Raji (cell line): ENCODE data around the gene EMP1.

Source experiments
- POLR2A ChIP-seq: IDR thresholded peaks from 2 replicates; pipeline ENCODE4 v1.6.1; 2011; ENCODE audit warnings: low read depth, low read length, control low read depth; ENCODE audit not compliant: insufficient read depth

Gene EMP1

GRCh38 chr12:13165617-13166041 is 30.9 kb upstream of the EMP1 start:
- no peak for TF ChIP-seq POLR2A

GRCh38 chr12:13167226-13167625 is 29.3 kb upstream of the EMP1 start:
- TF ChIP-seq POLR2A: no peak

- no peak for TF ChIP-seq POLR2A
These were observed 28.6 kb upstream of the EMP1 start for GRCh38 chr12:13167906-13168305.

GRCh38 chr12:13169272-13169671 is 27.3 kb upstream of the EMP1 start:
- TF ChIP-seq POLR2A: no peak

GRCh38 chr12:13170892-13171490 is 25.5 kb upstream of the EMP1 start:
- no peak for TF ChIP-seq POLR2A

- TF ChIP-seq POLR2A: no peak
These were observed 24.3 kb upstream of the EMP1 start for GRCh38 chr12:13171921-13172859.

- TF ChIP-seq POLR2A: no peak
These were observed 23.3 kb upstream of the EMP1 start for GRCh38 chr12:13173012-13173932.

GRCh38 chr12:13175499-13175898 is 21.0 kb upstream of the EMP1 start:
- TF ChIP-seq POLR2A: no peak

- TF ChIP-seq POLR2A: no peak
These were observed 20.3 kb upstream of the EMP1 start for GRCh38 chr12:13176256-13176655.

- no peak for TF ChIP-seq POLR2A
These were observed 19.2 kb upstream of the EMP1 start for GRCh38 chr12:13177373-13177772.

GRCh38 chr12:13177906-13178305 is 18.6 kb upstream of the EMP1 start:
- TF ChIP-seq POLR2A: no peak

- no peak for TF ChIP-seq POLR2A
These were observed 17.8 kb upstream of the EMP1 start for GRCh38 chr12:13178568-13179210.

- TF ChIP-seq POLR2A: no peak
These were observed 17.1 kb upstream of the EMP1 start for GRCh38 chr12:13179211-13180074.
